ENCODE data around the gene BAD.
"Not testable (repeated sequence)": the region's sequence is repeated elsewhere in the genome, so short reads cannot be mapped to it uniquely, and the experiment has no call there.

Gene BAD

GRCh38 chr11:64316672-64317324 lies 32.3 kb upstream of the BAD start:
- POLR2A ChIA-PET, result interaction anchor here (0.8 to 2.2 kb wide), 10 partner anchors 9 to 131 kb away, joined by 3 to 18 read pairs (median 7); partner anchors contain the start of genes ESRRA, FKBP2 and STIP1

GRCh38 chr11:64315667-64316526 lies 31.4 kb upstream of the BAD start:
- CTCF ChIA-PET, result interaction anchor here (1.4 to 4.5 kb wide), 4 partner anchors 9 to 39 kb away, joined by 4 to 71 read pairs (median 20); partner anchors contain the start of gene ESRRA
- DNase-seq (ENCODE audit: extremely low spot score), result not testable (repeated sequence)
- POLR2A ChIA-PET, result interaction anchor here (0.6 kb wide), 1 partner anchor 9 kb away, joined by 6 read pairs; no protein-coding TSS in a partner anchor

More at GRCh38 chr11:64316672-64317324, 32.3 kb upstream of the BAD start:
- CTCF ChIA-PET, result interaction anchor here (1.2 to 4.5 kb wide), 12 partner anchors 9 to 45 kb away, joined by 4 to 71 read pairs (median 10); partner anchors contain the start of genes ESRRA and RPS6KA4
- no peak for DNase-seq (ENCODE audit: extremely low spot score)
- no peak for TF ChIP-seq CTCF (IDR thresholded peaks at IDR 0.05; ENCODE audit: control extremely low read depth, extremely low read depth, low read depth, missing control alignments)

GRCh38 chr11:64314805-64315561 lies 30.5 kb upstream of the BAD start:
- CTCF ChIA-PET, result interaction anchor here (0.9 to 4.1 kb wide), 2 partner anchors 11 to 64 kb away, joined by 3 to 28 read pairs; partner anchors contain the start of gene ESRRA
- POLR2A ChIA-PET, result interaction anchor here (0.6 kb wide), 1 partner anchor 10 kb away, joined by 6 read pairs; no protein-coding TSS in a partner anchor
- DNase-seq (ENCODE audit: extremely low spot score), result no peak
- TF ChIP-seq CTCF (IDR thresholded peaks at IDR 0.05; ENCODE audit: control extremely low read depth, extremely low read depth, low read depth, missing control alignments), result no peak

- no peak for TF ChIP-seq CTCF (IDR thresholded peaks at IDR 0.05; ENCODE audit: control extremely low read depth, extremely low read depth, low read depth, missing control alignments)
- CTCF ChIA-PET, result interaction anchor here (0.9 to 4.1 kb wide), 3 partner anchors 10 to 63 kb away, joined by 3 to 28 read pairs (median 16); partner anchors contain the start of gene ESRRA
- POLR2A ChIA-PET, result no interaction called here
- DNase-seq (ENCODE audit: extremely low spot score), result no peak
These were observed 29.8 kb upstream of the BAD start for GRCh38 chr11:64314146-64314804.

GRCh38 chr11:64313491-64314145 lies 29.2 kb upstream of the BAD start:
- POLR2A ChIA-PET, result interaction anchor here (0.9 kb wide), 2 partner anchors 41 to 72 kb away, joined by 3 to 8 read pairs; partner anchors contain the start of gene FKBP2
- DNase-seq (ENCODE audit: extremely low spot score), result no peak
- TF ChIP-seq CTCF (IDR thresholded peaks at IDR 0.05; ENCODE audit: control extremely low read depth, extremely low read depth, low read depth, missing control alignments), result no peak

GRCh38 chr11:64312947-64313346 lies 28.5 kb upstream of the BAD start:
- no peak for DNase-seq (ENCODE audit: extremely low spot score)
- CTCF ChIA-PET, result interaction anchor here (1.0 to 2.7 kb wide), 5 partner anchors 9 to 44 kb away, joined by 3 to 16 read pairs (median 7); no protein-coding TSS in a partner anchor
- no peak for TF ChIP-seq CTCF (IDR thresholded peaks at IDR 0.05; ENCODE audit: control extremely low read depth, extremely low read depth, low read depth, missing control alignments)
- POLR2A ChIA-PET, result interaction anchor here (0.9 kb wide), 2 partner anchors 42 to 72 kb away, joined by 3 to 8 read pairs; partner anchors contain the start of gene FKBP2

More at GRCh38 chr11:64313491-64314145, 29.2 kb upstream of the BAD start:
- CTCF ChIA-PET, result interaction anchor here (1.0 to 2.7 kb wide), 4 partner anchors 9 to 44 kb away, joined by 3 to 16 read pairs (median 8); no protein-coding TSS in a partner anchor

- ChIA-PET POLR2A (interaction anchor here (1.0 kb wide), 1 partner anchor 10 kb away, joined by 3 read pairs; the partner anchor contains the start of gene TRMT112), CTCF (interaction anchor here (1.1 to 2.6 kb wide), 4 partner anchors 9 to 104 kb away, joined by 3 to 11 read pairs (median 3); partner anchors contain the start of genes PLCB3, PRDX5 and TRMT112)
- DNase-seq (ENCODE audit: extremely low spot score), result not testable (repeated sequence)
These were observed 23.3 kb upstream of the BAD start for GRCh38 chr11:64307795-64308194.

Data from GM10248 (cell line).